Measurements from ENCODE around the gene SPOP.

DNA sequence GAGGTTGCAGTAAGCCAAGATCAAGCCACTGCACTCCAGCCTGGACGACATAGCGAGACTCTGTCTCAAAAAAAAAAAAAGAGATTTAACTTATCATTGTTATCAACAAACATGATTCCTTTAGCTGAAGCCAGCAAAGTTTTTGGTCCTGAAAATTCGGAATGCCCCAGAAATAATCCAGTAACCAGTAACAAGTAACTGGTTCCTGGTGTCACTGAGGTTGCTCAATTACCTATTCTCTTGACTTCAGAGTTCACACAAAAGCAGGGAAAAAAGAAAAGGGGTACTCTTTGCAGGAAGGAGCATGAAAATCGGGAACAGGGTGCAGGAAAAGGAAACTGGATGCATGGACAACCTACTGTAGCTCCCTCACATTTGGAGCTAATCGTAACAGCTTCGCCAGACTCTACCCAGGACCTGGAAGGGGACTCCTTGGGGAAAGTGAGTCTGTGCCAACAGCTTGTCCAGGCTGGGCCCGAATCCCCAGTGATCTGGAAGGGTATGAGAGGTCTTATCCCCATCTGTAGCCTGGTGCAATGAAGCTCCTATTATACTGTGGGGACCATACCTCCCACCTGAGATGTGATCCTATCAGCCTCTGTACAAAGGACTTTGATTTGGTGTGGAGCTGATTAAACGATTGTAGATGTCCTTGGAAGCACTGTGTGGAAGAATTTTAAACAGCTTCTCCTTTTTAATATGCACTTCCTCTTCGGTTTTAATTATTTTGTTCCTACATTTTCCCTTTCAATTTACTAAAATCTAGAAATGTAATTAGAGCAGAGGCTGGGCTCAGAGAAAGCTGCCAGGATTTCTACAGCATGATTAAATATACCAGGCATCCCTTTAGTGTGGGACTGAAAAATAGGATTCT is 3.4 kb upstream of the SPOP start:
- no peak for TF ChIP-seq CTCF (IDR thresholded peaks at IDR 0.05)
- no peak for TF ChIP-seq ZFX (IDR thresholded peaks at IDR 0.05; ENCODE audit: borderline replicate concordance)
